Coronary artery (tissue), 2 donors: ENCODE measurements around the gene TFIP11.

Source experiments
- DNase-seq: peaks from one replicate; pipeline ENCODE4 v3.0.0-alpha.2; 2017; ENCODE audit warnings: low spot score
- H3K27ac ChIP-seq, 2 donors: fragments of 200-600 bp; sonication (generic); one replicate each; pipeline ENCODE4 v1.5.1; 2016 to 2019
- H3K4me3 ChIP-seq: fragments of 200-600 bp; sonication (generic); 2 replicates; pipeline ENCODE4 v1.5.1; 2016; ENCODE audit warnings: mild to moderate bottlenecking, moderate library complexity
- CTCF ChIP-seq: fragments of 200-600 bp; sonication (generic); IDR thresholded peaks from one replicate; pipeline ENCODE4 v1.5.1; 2019; ENCODE audit warnings: antibody characterized with exemption

TFIP11 gene

DNA sequence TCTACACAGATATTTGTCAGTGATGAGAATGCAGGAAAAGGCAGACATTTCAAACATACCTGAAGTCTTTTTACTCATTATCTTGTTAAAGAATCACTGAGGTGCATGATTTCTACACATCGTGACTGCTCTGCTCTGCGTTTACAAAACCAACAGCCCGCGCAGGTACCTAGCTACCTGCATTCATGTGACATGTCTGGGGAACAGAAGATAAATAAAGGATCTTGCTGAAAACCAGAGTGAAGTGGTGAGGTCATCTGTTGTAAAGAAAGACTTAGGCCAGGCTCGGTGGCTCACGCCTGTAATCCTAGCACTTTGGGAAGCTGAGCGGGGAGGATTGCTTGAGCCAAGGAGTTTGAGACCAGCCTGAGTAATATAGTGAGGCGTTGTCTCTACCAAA is 67.5 kb downstream of the TFIP11 start:
- Histone ChIP-seq H3K4me3 (no peak overlapping the region), H3K27ac (no peak overlapping the region)
- no peak for DNase-seq
- no peak for TF ChIP-seq CTCF

- DNase-seq = no peak
- TF ChIP-seq CTCF = no peak
- Histone ChIP-seq H3K4me3 (no peak overlapping the region), H3K27ac (no peak overlapping the region)
These were observed 68.2 kb downstream of the TFIP11 start for GRCh38 chr22:26443901-26444690.

GRCh38 chr22:26442086-26442756 is 70.1 kb downstream of the TFIP11 start:
- no peak for TF ChIP-seq CTCF
- no peak overlapping the region for H3K27ac ChIP-seq
- no peak for DNase-seq
- no peak overlapping the region for H3K4me3 ChIP-seq
